Measurements from ENCODE around the gene PTPRK.
"Not testable (repeated sequence)": the region's sequence is repeated elsewhere in the genome, so short reads cannot be mapped to it uniquely, and the experiment has no call there.

The PTPRK gene

DNA sequence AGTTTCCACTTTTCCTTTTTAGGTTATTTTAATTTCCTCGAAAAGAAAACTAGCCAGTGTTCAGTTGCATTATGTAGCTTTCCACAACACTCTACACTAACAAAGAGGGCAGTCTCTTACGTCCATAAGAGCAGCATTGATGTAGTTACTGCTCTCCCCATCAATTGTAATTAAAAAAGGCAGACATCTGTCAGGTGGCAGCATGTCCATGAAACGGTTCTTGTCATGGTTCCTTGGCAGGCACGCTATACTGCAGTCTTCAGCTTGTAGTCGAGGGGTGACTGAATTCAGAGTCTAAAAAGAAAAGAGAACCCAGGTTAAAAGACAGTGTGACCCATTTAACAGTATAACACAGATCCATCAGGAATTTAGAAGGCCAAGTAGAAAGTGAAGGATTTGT lies 539.4 kb downstream of the PTPRK start:
- Histone ChIP-seq H3K9ac (ENCODE audit: low read length) (no peak overlapping the region), H3K27me3 (ENCODE audit: low read depth, low read length) (no peaks in the 10 kb centered on the region), H3K36me3 (replicated peaks; ENCODE audit: low read depth, low read length) (no peaks in the 10 kb centered on the region), H3K9me3 (ENCODE audit: insufficient read depth, low read length) (no peaks in the 10 kb centered on the region), H2AFZ (ENCODE audit: low read depth, low read length) (no peak overlapping the region), H3K4me3 (ENCODE audit: low read length) (no peak overlapping the region), H3K79me2 (ENCODE audit: low read length) (no peaks in the 10 kb centered on the region), H3K27ac (ENCODE audit: low read length) (no peak overlapping the region), H4K20me1 (ENCODE audit: insufficient read depth, low read length) (no peaks in the 10 kb centered on the region), H3K4me2 (ENCODE audit: low read length) (no peak overlapping the region), H3K4me1 (ENCODE audit: low read length) (peaks cover 7% of the 10 kb centered on the region; the same call in 1 of the 2 replicates)
- TF ChIP-seq, protein P1, sequence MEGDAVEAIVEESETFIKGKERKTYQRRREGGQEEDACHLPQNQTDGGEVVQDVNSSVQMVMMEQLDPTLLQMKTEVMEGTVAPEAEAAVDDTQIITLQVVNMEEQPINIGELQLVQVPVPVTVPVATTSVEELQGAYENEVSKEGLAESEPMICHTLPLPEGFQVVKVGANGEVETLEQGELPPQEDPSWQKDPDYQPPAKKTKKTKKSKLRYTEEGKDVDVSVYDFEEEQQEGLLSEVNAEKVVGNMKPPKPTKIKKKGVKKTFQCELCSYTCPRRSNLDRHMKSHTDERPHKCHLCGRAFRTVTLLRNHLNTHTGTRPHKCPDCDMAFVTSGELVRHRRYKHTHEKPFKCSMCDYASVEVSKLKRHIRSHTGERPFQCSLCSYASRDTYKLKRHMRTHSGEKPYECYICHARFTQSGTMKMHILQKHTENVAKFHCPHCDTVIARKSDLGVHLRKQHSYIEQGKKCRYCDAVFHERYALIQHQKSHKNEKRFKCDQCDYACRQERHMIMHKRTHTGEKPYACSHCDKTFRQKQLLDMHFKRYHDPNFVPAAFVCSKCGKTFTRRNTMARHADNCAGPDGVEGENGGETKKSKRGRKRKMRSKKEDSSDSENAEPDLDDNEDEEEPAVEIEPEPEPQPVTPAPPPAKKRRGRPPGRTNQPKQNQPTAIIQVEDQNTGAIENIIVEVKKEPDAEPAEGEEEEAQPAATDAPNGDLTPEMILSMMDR (IDR thresholded peaks at IDR 0.05; ENCODE audit: low read depth, low read length): no peak
- TF ChIP-seq EZH2phosphoT487 (IDR thresholded peaks at IDR 0.05; ENCODE audit: low read depth): no peak

DNA sequence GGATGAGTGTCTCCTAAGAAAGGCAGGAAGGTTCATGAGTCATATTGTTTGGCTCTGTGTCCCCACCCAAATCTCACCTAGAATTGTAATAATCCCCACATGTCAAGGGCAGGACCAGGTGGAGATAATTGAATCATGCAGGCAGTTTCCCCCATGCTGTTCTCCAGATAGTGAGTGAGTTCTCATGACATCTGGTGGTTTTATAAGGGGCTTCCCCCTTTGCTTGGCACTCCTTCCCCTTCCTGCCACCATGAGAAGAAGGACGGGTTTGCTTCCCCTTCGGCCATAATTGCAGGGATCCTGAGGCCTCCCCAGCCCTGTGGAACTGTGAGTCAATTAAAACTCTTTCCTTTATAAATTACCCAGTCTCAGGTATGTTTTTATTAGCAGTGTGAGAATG lies 542.2 kb downstream of the PTPRK start:
- H2AFZ ChIP-seq (ENCODE audit: low read depth, low read length); H3K79me2 ChIP-seq (ENCODE audit: low read length); H3K27me3 ChIP-seq (ENCODE audit: low read depth, low read length); H3K9me3 ChIP-seq (ENCODE audit: insufficient read depth, low read length); H3K4me1 ChIP-seq (ENCODE audit: low read length); H3K4me2 ChIP-seq (ENCODE audit: low read length); H3K27ac ChIP-seq (ENCODE audit: low read length); H3K4me3 ChIP-seq (ENCODE audit: low read length); H4K20me1 ChIP-seq (ENCODE audit: insufficient read depth, low read length); H3K9ac ChIP-seq (ENCODE audit: low read length); H3K36me3 ChIP-seq (replicated peaks; ENCODE audit: low read depth, low read length): not testable (repeated sequence)

DNA sequence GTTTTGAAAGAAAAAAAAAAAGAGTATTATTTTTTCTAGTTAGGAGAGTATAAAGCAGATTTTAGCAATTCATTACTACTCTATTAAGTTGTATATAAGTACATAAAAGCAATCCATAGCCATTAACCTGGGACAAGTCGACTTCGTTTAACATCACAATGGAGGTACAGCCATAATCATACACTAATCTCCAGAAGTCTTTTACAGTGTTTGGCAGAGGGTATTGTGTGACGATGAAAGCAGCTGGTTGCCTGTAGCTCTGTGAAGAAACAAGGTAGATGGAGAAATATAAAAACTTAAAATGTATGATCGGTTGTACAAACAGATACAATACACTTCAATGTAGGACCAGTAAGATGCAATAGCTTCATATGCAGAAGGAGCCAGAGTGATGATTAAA lies 543.6 kb downstream of the PTPRK start:
- H3K4me2 ChIP-seq (ENCODE audit: low read length): no peak overlapping the region
- no peak overlapping the region for H3K4me3 ChIP-seq (ENCODE audit: low read length)
- no peak overlapping the region for H3K9ac ChIP-seq (ENCODE audit: low read length)
- H4K20me1 ChIP-seq (ENCODE audit: insufficient read depth, low read length): no peaks in the 10 kb centered on the region
- no peak overlapping the region for H2AFZ ChIP-seq (ENCODE audit: low read depth, low read length)
- no peak overlapping the region for H3K27ac ChIP-seq (ENCODE audit: low read length)
- H3K36me3 ChIP-seq (replicated peaks; ENCODE audit: low read depth, low read length): no peaks in the 10 kb centered on the region
- H3K27me3 ChIP-seq (ENCODE audit: low read depth, low read length): no peaks in the 10 kb centered on the region
- TF ChIP-seq EZH2phosphoT487 (IDR thresholded peaks at IDR 0.05; ENCODE audit: low read depth): no peak
- TF ChIP-seq, protein P1 (IDR thresholded peaks at IDR 0.05; ENCODE audit: low read depth, low read length): no peak
- no peaks in the 10 kb centered on the region for H3K79me2 ChIP-seq (ENCODE audit: low read length)
- peaks cover 7% of the 10 kb centered on the region; the same call in 1 of the 2 replicates for H3K4me1 ChIP-seq (ENCODE audit: low read length)
- H3K9me3 ChIP-seq (ENCODE audit: insufficient read depth, low read length): no peaks in the 10 kb centered on the region

DNA sequence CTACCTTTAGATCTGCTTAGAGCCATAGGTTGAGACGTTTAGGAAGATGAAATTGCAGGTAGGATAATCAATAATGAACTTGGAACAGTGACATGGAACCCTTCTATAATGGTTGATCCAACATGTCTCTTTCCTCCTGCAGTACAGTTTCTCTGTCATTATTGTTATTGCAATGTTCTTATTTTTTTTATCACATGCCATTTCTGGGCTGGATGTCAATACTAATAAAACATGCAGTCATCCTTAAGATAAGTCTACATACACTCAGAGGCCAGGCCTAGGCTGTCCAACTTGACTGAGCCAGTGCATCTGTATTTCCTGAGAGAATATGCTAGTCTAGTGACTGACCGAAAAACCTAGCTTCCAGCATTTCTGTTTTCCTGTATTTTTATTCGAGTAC lies 544.3 kb downstream of the PTPRK start:
- Histone ChIP-seq H3K9ac (ENCODE audit: low read length) (no peak overlapping the region), H3K36me3 (replicated peaks; ENCODE audit: low read depth, low read length) (no peaks in the 10 kb centered on the region), H3K9me3 (ENCODE audit: insufficient read depth, low read length) (no peaks in the 10 kb centered on the region), H3K4me1 (ENCODE audit: low read length) (peaks cover 7% of the 10 kb centered on the region; the same call in 1 of the 2 replicates), H3K79me2 (ENCODE audit: low read length) (no peaks in the 10 kb centered on the region), H3K4me3 (ENCODE audit: low read length) (no peak overlapping the region), H3K27me3 (ENCODE audit: low read depth, low read length) (no peaks in the 10 kb centered on the region), H4K20me1 (ENCODE audit: insufficient read depth, low read length) (no peaks in the 10 kb centered on the region), H2AFZ (ENCODE audit: low read depth, low read length) (no peak overlapping the region), H3K27ac (ENCODE audit: low read length) (no peak overlapping the region), H3K4me2 (ENCODE audit: low read length) (no peak overlapping the region)
- TF ChIP-seq, protein P1 (IDR thresholded peaks at IDR 0.05; ENCODE audit: low read depth, low read length): no peak
- TF ChIP-seq EZH2phosphoT487 (IDR thresholded peaks at IDR 0.05; ENCODE audit: low read depth): no peak

DNA sequence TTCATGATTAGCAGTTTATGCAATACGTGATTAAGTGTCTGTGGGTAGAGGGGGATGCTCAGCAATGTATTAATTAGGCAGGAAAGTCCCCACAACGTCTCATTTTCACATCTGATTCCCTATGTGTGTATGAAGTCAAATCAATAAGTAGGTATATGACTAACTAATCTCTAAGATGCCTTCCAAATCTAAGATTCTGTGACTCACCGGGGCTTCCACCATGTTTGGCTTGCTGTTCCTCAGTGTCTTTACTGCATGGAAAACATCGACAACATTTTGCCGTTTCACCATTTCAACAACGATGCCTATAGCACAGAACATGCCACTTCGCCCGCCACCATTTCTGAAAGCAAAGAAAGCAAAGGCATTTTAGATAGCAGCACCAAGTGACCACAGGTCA lies 547.6 kb downstream of the PTPRK start:
- no peaks in the 10 kb centered on the region for H3K36me3 ChIP-seq (replicated peaks; ENCODE audit: low read depth, low read length)
- H3K4me2 ChIP-seq (ENCODE audit: low read length): no peak overlapping the region
- H4K20me1 ChIP-seq (ENCODE audit: insufficient read depth, low read length): no peaks in the 10 kb centered on the region
- no peaks in the 10 kb centered on the region for H3K27me3 ChIP-seq (ENCODE audit: low read depth, low read length)
- H3K79me2 ChIP-seq (ENCODE audit: low read length): no peaks in the 10 kb centered on the region
- H3K27ac ChIP-seq (ENCODE audit: low read length): no peak overlapping the region
- H3K4me3 ChIP-seq (ENCODE audit: low read length): no peak overlapping the region
- peaks cover under 1% of the 10 kb centered on the region; the same call in 1 of the 2 replicates for H3K4me1 ChIP-seq (ENCODE audit: low read length)
- H3K9me3 ChIP-seq (ENCODE audit: insufficient read depth, low read length): no peaks in the 10 kb centered on the region
- H3K9ac ChIP-seq (ENCODE audit: low read length): no peak overlapping the region
- no peak overlapping the region for H2AFZ ChIP-seq (ENCODE audit: low read depth, low read length)
- TF ChIP-seq, protein P1 (IDR thresholded peaks at IDR 0.05; ENCODE audit: low read depth, low read length): no peak
- TF ChIP-seq EZH2phosphoT487 (IDR thresholded peaks at IDR 0.05; ENCODE audit: low read depth): no peak

All from OCI-LY3 (cell line).